ENCODE measurements around the gene MINDY4B. TPM values are rescaled to one million over a fixed set of nuclear protein-coding genes. Genes with fewer than 3 reads are reported as not detected.

The MINDY4B gene
- total and polyA plus RNA-seq, 12 donors: 0.71 to 2.9 (median 1.4) TPM; not detected in 7

DNA sequence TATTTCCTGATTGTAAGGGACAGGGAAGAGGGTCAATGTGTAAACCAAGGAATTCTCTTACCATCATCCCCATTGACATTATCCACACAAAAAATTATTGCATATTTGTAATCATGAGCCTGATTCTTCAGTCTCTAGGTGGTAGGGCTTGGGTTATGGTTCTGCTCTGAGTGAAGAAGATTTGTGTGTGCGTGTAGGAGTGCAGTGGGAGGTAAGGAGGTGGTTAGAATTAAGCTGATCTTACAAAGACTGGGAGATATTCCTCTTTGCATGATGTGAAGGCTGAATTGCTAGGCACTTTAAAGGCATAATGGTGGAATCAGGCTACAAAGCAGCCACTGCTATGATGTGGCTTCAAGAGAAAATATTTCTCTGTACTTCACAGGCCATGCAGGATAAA, 23.0 kb upstream of the MINDY4B start:
- H3K9me3 ChIP-seq (replicated peaks in 1 of 3): no peaks in the 10 kb centered on the region
- H3K36me3 ChIP-seq (replicated peaks in 1 of 2): no peaks in the 10 kb centered on the region
- 93 to 100% (median 95%) methylated on average over 1 of the region's 1 CpG for WGBS, 4 donors
- no peak overlapping the region for H3K4me3 ChIP-seq
- no peak overlapping the region for H3K27ac ChIP-seq
- no peak for TF ChIP-seq POLR2A (IDR thresholded peaks at IDR 0.05)
- TF ChIP-seq, protein P1, sequence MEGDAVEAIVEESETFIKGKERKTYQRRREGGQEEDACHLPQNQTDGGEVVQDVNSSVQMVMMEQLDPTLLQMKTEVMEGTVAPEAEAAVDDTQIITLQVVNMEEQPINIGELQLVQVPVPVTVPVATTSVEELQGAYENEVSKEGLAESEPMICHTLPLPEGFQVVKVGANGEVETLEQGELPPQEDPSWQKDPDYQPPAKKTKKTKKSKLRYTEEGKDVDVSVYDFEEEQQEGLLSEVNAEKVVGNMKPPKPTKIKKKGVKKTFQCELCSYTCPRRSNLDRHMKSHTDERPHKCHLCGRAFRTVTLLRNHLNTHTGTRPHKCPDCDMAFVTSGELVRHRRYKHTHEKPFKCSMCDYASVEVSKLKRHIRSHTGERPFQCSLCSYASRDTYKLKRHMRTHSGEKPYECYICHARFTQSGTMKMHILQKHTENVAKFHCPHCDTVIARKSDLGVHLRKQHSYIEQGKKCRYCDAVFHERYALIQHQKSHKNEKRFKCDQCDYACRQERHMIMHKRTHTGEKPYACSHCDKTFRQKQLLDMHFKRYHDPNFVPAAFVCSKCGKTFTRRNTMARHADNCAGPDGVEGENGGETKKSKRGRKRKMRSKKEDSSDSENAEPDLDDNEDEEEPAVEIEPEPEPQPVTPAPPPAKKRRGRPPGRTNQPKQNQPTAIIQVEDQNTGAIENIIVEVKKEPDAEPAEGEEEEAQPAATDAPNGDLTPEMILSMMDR (IDR thresholded peaks at IDR 0.05): no peak
- intact Hi-C loops (cut with DNase I): loop anchor here in 1 of 2 donors (10.0 kb wide), 1 partner anchor 217 kb away; no protein-coding TSS in a partner anchor
- H3K4me1 ChIP-seq (replicated peaks in 1 of 2): no peaks in the 10 kb centered on the region
- no peak for DNase-seq
- no peaks in the 10 kb centered on the region for H3K27me3 ChIP-seq

DNA sequence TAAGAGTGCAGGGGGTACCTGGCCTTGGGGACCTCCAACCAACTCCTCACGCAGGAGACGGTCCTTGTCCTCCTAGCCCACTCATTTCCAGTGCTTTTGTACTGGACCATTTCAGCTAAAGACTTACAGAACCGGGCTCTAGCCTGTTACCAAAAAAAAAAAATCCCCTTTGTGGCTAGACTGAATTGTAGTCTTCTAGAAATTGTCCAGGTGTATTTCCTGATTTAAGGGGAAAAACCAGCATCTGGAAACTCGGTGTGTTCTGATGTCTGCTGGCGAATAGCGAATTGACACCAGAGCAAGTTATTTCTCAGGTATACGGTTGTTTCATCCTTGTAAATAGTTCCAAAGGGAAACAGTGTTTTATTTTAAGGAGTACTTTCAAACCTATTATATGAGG, 21.1 kb upstream of the MINDY4B start:
- H3K4me1 ChIP-seq (replicated peaks in 1 of 2): no peaks in the 10 kb centered on the region
- no peaks in the 10 kb centered on the region for H3K27me3 ChIP-seq
- H3K4me3 ChIP-seq: no peak overlapping the region
- no peak overlapping the region for H3K27ac ChIP-seq
- no peaks in the 10 kb centered on the region for H3K36me3 ChIP-seq (replicated peaks in 1 of 2)
- WGBS, 4 donors: 78 to 88% (median 83%) methylated on average over 7 of the region's 7 CpGs
- TF ChIP-seq POLR2A (IDR thresholded peaks at IDR 0.05): no peak
- TF ChIP-seq, protein P1 (IDR thresholded peaks at IDR 0.05): no peak
- intact Hi-C loops (cut with DNase I): loop anchor here in 1 of 2 donors (10.0 kb wide), 1 partner anchor 218 kb away; no protein-coding TSS in a partner anchor
- no peaks in the 10 kb centered on the region for H3K9me3 ChIP-seq (replicated peaks in 1 of 3)
- DNase-seq: no peak

DNA sequence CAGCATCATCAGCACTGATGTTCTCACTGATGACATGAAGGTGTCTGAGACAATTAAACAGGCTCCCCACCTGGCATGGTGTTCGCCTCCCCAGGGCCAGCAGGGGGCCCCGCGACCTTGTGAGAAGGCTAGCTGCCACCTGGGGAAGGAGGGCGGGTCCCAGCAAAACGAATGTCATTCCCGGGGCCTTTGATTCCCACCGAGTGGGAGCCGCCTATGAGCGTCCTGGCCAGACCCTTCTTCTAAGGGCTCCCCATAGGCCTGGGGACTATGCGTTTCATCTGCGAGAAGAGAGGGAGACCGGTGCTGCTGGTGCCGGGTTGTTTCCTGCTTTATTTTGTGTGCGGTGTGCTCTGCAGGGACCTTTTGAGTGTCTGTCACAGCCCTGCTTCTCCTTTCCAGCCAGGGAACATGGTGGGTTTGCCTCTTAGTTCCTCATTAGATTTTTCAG, 20.5 kb upstream of the MINDY4B start:
- DNase-seq: peak; percentile 24 to 66 (median 46)
- H3K27me3 ChIP-seq: no peaks in the 10 kb centered on the region
- H3K27ac ChIP-seq: no peak overlapping the region
- no peaks in the 10 kb centered on the region for H3K36me3 ChIP-seq (replicated peaks in 1 of 2)
- H3K4me3 ChIP-seq: no peak overlapping the region
- TF ChIP-seq POLR2A (IDR thresholded peaks at IDR 0.05): no peak
- TF ChIP-seq, protein P1 (IDR thresholded peaks at IDR 0.05): peak; percentile 20 to 67 (median 55)
- no peaks in the 10 kb centered on the region for H3K4me1 ChIP-seq (replicated peaks in 1 of 2)
- no peaks in the 10 kb centered on the region for H3K9me3 ChIP-seq (replicated peaks in 1 of 3)
- 25 to 35% (median 28%) methylated on average over 9 to 14 of the region's 14 CpGs for WGBS, 4 donors
- intact Hi-C loops (cut with DNase I): loop anchor here in 1 of 2 donors (10.0 kb wide), 1 partner anchor 219 kb away; no protein-coding TSS in a partner anchor

DNA sequence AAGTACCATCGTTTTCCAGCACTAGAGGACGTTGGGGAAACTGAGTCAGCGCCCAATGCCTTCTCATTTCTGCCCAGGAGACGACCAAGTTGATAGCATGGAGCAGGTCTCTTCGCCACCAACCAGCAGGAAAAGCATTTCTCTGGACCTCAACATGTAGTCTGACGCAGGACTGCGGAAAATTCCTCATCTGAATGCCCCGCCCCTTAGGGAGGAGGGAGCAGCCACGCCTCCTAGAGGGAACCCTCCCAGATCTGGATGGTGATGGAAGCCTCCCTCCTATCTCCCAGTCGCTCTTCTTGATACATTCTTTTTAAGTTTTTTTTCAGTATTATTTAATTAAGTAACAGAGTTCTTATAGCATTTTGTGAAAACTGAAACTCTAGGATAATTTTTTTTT, 17.4 kb upstream of the MINDY4B start:
- no peaks in the 10 kb centered on the region for H3K9me3 ChIP-seq (replicated peaks in 1 of 3)
- H3K27ac ChIP-seq: no peak overlapping the region
- H3K4me1 ChIP-seq (replicated peaks in 1 of 2): no peaks in the 10 kb centered on the region
- no peaks in the 10 kb centered on the region for H3K36me3 ChIP-seq (replicated peaks in 1 of 2)
- no peak for DNase-seq
- H3K27me3 ChIP-seq: no peaks in the 10 kb centered on the region
- H3K4me3 ChIP-seq: no peak overlapping the region
- 68 to 81% (median 76%) methylated on average over 10 of the region's 10 CpGs for WGBS, 4 donors
- intact Hi-C loops (cut with DNase I): loop anchor here in 1 of 2 donors (10.0 kb wide), 1 partner anchor 222 kb away; no protein-coding TSS in a partner anchor
- TF ChIP-seq, protein P1 (IDR thresholded peaks at IDR 0.05): no peak
- TF ChIP-seq POLR2A (IDR thresholded peaks at IDR 0.05): no peak
